HEK293T (cell line): ENCODE results near the gene COPS8.

Source experiments
- CTCF ChIA-PET: fragments of 350-600 bp; formaldehyde crosslinking; extraction: SDS; loops from one replicate; lab custom pipeline; 2021; ENCODE audit warnings: antibody characterized with exemption, inconsistent platforms; lab: Yijun Ruan, JAX
- POLR2A ChIA-PET: fragments of 350-600 bp; formaldehyde crosslinking; extraction: SDS; loops from one replicate; lab custom pipeline; 2020; ENCODE audit warnings: antibody characterized with exemption, inconsistent platforms; lab: Yijun Ruan, JAX
- DNase-seq: peaks from one replicate; pipeline ENCODE4 v3.0.0; 2012; ENCODE audit warnings: mixed read lengths; ENCODE audit errors: extremely low spot score
- ARNT ChIP-seq: fragments of 450-650 bp; IDR thresholded peaks from 2 replicates; pipeline ENCODE4 v1.6.1; 2017; ENCODE audit warnings: mild to moderate bottlenecking
- BHLHE40 ChIP-seq: fragments of 450-650 bp; IDR thresholded peaks from 2 replicates; pipeline ENCODE4 v1.6.1; 2016; ENCODE audit warnings: mild to moderate bottlenecking, moderate library complexity, borderline replicate concordance
- CTBP1 ChIP-seq: fragments of 450-650 bp; IDR thresholded peaks from 2 replicates; pipeline ENCODE4 v1.6.1; 2016; ENCODE audit warnings: borderline replicate concordance
- ELF4 ChIP-seq: fragments of 450-650 bp; IDR thresholded peaks from 2 replicates; pipeline ENCODE4 v1.6.1; 2017; ENCODE audit warnings: antibody characterized with exemption
- FOXA1 ChIP-seq: fragments of 450-650 bp; IDR thresholded peaks from 2 replicates; pipeline ENCODE4 v1.6.1; 2016; ENCODE audit warnings: mild to moderate bottlenecking
- FOXK2 ChIP-seq: fragments of 450-650 bp; IDR thresholded peaks from 2 replicates; pipeline ENCODE4 v1.6.1; 2016; ENCODE audit warnings: mild to moderate bottlenecking
- FOXM1 ChIP-seq: fragments of 450-650 bp; IDR thresholded peaks from 2 replicates; pipeline ENCODE4 v1.6.1; 2017; ENCODE audit warnings: mild to moderate bottlenecking, borderline replicate concordance
- HDGF ChIP-seq: fragments of 450-650 bp; IDR thresholded peaks from 2 replicates; pipeline ENCODE4 v1.6.1; 2017; ENCODE audit warnings: antibody characterized with exemption, borderline replicate concordance
- L3MBTL2 ChIP-seq: fragments of 450-650 bp; conservative IDR thresholded peaks from 2 replicates; pipeline ENCODE4 v1.6.1; 2016; ENCODE audit warnings: mild to moderate bottlenecking
- LEF1 ChIP-seq: fragments of 450-650 bp; IDR thresholded peaks from 2 replicates; pipeline ENCODE4 v1.6.1; 2017; ENCODE audit warnings: mild to moderate bottlenecking, borderline replicate concordance
- NFRKB ChIP-seq: fragments of 450-650 bp; IDR thresholded peaks from 2 replicates; pipeline ENCODE4 v1.6.1; 2016; ENCODE audit warnings: mild to moderate bottlenecking, moderate library complexity
- PKNOX1 ChIP-seq: fragments of 450-650 bp; IDR thresholded peaks from 2 replicates; pipeline ENCODE4 v1.6.1; 2016
- SP1 ChIP-seq: fragments of 450-650 bp; IDR thresholded peaks from 2 replicates; pipeline ENCODE4 v1.6.1; 2017
- SUZ12 ChIP-seq: fragments of 450-650 bp; IDR thresholded peaks from 2 replicates; pipeline ENCODE4 v1.6.1; 2016; ENCODE audit warnings: mild to moderate bottlenecking
- TARDBP ChIP-seq: fragments of 450-650 bp; IDR thresholded peaks from 2 replicates; pipeline ENCODE4 v1.6.1; 2016
- ZNF384 ChIP-seq: fragments of 450-650 bp; IDR thresholded peaks from 2 replicates; pipeline ENCODE4 v1.6.1; 2016

The COPS8 gene

GRCh38 chr2:237139123-237139675, 53.5 kb downstream of the COPS8 start:
- no peak for TF ChIP-seq HDGF
- TF ChIP-seq TARDBP: no peak
- TF ChIP-seq NFRKB: no peak
- no peak for TF ChIP-seq BHLHE40
- TF ChIP-seq FOXK2: no peak
- no peak for TF ChIP-seq FOXA1
- TF ChIP-seq L3MBTL2: no peak
- TF ChIP-seq ZNF384: no peak
- TF ChIP-seq SP1: no peak
- no peak for TF ChIP-seq SUZ12
- TF ChIP-seq LEF1: no peak
- TF ChIP-seq ELF4: no peak
- TF ChIP-seq FOXM1: no peak
- TF ChIP-seq ARNT: no peak
- no peak for TF ChIP-seq PKNOX1
- no peak for TF ChIP-seq CTBP1
- no peak for DNase-seq
- ChIA-PET POLR2A (no interaction called here), CTCF (no interaction called here)

- TF ChIP-seq FOXK2: no peak
- TF ChIP-seq FOXM1: no peak
- no peak for TF ChIP-seq ZNF384
- no peak for TF ChIP-seq LEF1
- no peak for TF ChIP-seq FOXA1
- TF ChIP-seq HDGF: no peak
- TF ChIP-seq ELF4: no peak
- no peak for TF ChIP-seq SP1
- TF ChIP-seq TARDBP: no peak
- TF ChIP-seq SUZ12: no peak
- TF ChIP-seq ARNT: no peak
- TF ChIP-seq PKNOX1: no peak
- POLR2A ChIA-PET: no interaction called here
- CTCF ChIA-PET: no interaction called here
- no peak for DNase-seq
These were observed 55.1 kb downstream of the COPS8 start for GRCh38 chr2:237140689-237141285.

GRCh38 chr2:237141571-237142051, 55.9 kb downstream of the COPS8 start:
- POLR2A ChIA-PET: no interaction called here
- TF ChIP-seq SP1: no peak
- TF ChIP-seq ARNT: no peak
- no peak for TF ChIP-seq FOXM1
- TF ChIP-seq ELF4: no peak
- CTCF ChIA-PET: interaction anchor here (0.9 kb wide), 1 partner anchor 23 kb away, joined by 3 read pairs; no protein-coding TSS in a partner anchor
- no peak for DNase-seq

- ChIA-PET CTCF (no interaction called here), POLR2A (no interaction called here)
- DNase-seq: no peak
- TF ChIP-seq PKNOX1: no peak
- TF ChIP-seq ARNT: no peak
- TF ChIP-seq HDGF: no peak
- no peak for TF ChIP-seq L3MBTL2
These were observed 57.4 kb downstream of the COPS8 start for GRCh38 chr2:237143118-237143517.

GRCh38 chr2:237143676-237144440, 58.2 kb downstream of the COPS8 start:
- TF ChIP-seq L3MBTL2: no peak
- TF ChIP-seq BHLHE40: no peak
- no peak for TF ChIP-seq ARNT
- TF ChIP-seq NFRKB: no peak
- TF ChIP-seq SUZ12: no peak
- ChIA-PET POLR2A (no interaction called here), CTCF (no interaction called here)
- DNase-seq: no peak

- TF ChIP-seq TARDBP: no peak
- no peak for TF ChIP-seq HDGF
- no peak for TF ChIP-seq L3MBTL2
- TF ChIP-seq ELF4: no peak
- no peak for TF ChIP-seq CTBP1
- TF ChIP-seq SP1: no peak
- no peak for TF ChIP-seq FOXK2
- no peak for TF ChIP-seq SUZ12
- no peak for TF ChIP-seq ZNF384
- TF ChIP-seq FOXM1: no peak
- ChIA-PET CTCF (no interaction called here), POLR2A (no interaction called here)
These were observed 58.8 kb downstream of the COPS8 start for GRCh38 chr2:237144516-237144915.

More at GRCh38 chr2:237144516-237144915, 58.8 kb downstream of the COPS8 start:
- no peak for DNase-seq
